Adrenal gland (tissue), 12 donors: ENCODE measurements around the gene TSPAN33. TPM values are rescaled to one million over a fixed set of nuclear protein-coding genes. Genes with fewer than 3 reads are reported as not detected.

Experiments used
- DNase-seq, 7 donors: peaks; one replicate each; pipeline ENCODE4 v3.0.0-alpha.2; 2019 to 2020
- H3K27ac ChIP-seq, 5 donors: fragments of 200-600 bp; sonication (generic) in 4 of 5; 1 replicate in 3 of 5; 2 replicates in 2 of 5; pipeline versions ENCODE4 v1.5.1 to v1.8.0; 2016 to 2020; ENCODE audit warnings: mild to moderate bottlenecking in 1 of 5
- H3K27me3 ChIP-seq: fragments of 200-600 bp; 2 replicates; pipeline ENCODE4 v1.8.0; 2021
- H3K36me3 ChIP-seq, 2 donors: fragments of 200-600 bp; replicated peaks in 1 of 2; 1 replicate in 1 of 2; 2 replicates in 1 of 2; pipeline versions ENCODE4 v1.5.1 to v1.8.0; 2018 to 2022
- H3K4me1 ChIP-seq, 2 donors: fragments of 200-600 bp; replicated peaks in 1 of 2; 1 replicate in 1 of 2; 2 replicates in 1 of 2; pipeline versions ENCODE4 v1.5.1 to v1.8.0; 2018 to 2021
- H3K4me3 ChIP-seq, 4 donors: fragments of 200-600 bp; sonication (generic) in 3 of 4; one replicate each; pipeline ENCODE4 v1.5.1; 2016 to 2018
- H3K9me3 ChIP-seq, 3 donors: fragments of 200-600 bp; sonication (generic) in 1 of 3; replicated peaks in 1 of 3; 1 replicate in 2 of 3; 2 replicates in 1 of 3; pipeline versions ENCODE4 v1.5.1 to v1.8.0; 2016 to 2021
- POLR2A ChIP-seq, 2 donors: fragments of 450-650 bp; IDR thresholded peaks; one replicate each; pipeline ENCODE4 v1.6.1; 2017; ENCODE audit warnings: antibody characterized with exemption in 2 of 2, mild to moderate bottlenecking in 2 of 2, moderate library complexity in 1 of 2
- WGBS, 4 donors: extraction: QIAGEN DNeasy Blood & Tissue Kit in 2 of 4; methylation state at CpG; one replicate each; pipeline versions ENCODE4 v1.1.5 to v1.1.7; 2013 to 2017; 5-methylcytosine and 5-hydroxymethylcytosine counted together
- intact Hi-C, 2 donors: fragments of 100-400 bp; cut with DNase I; formaldehyde crosslinking; loops; one replicate each; pipeline versions ENCODE4 v1.14.1 to v1.15.0; 2022 to 2023
- polyA plus RNA-seq, 3 donors: library from polyadenylated mRNA; stranded (reverse); fragments of 200-250 nt in 2 of 3; fragments of 350-450 nt in 1 of 3; fragmentation: Illumina TruSeq in 1 of 3; extraction: RNeasy Lipid Tissue Mini Kit (QIAGEN cat#74804) in 1 of 3; gene quantifications; one replicate each; pipeline ENCODE4 v1.2.3, GENCODE V29; 2013 to 2014
- total RNA-seq, 9 donors: library from RNA; depleted of rRNA in 4 of 9; stranded (reverse); fragments of >200 nt in 4 of 9; fragments of 120-200 nt in 1 of 9; fragmentation: NEBNext Ultra II Directional in 1 of 9; extraction: Animal tissue kit (Norgen Biotek cat#: 25700) in 1 of 9; gene quantifications; one replicate each; pipeline versions ENCODE4 v1.1.0 to v1.2.4, GENCODE V29; 2013 to 2023
- TF ChIP-seq, protein P1 (sequence below), 6 experiments: fragments of 450-650 bp in 4 of 6; fragments of 200-600 bp in 2 of 6; sonication (generic) in 1 of 6; IDR thresholded peaks; 1 replicate in 5 of 6; 2 replicates in 1 of 6; pipeline versions ENCODE4 v1.5.1 to v1.8.0; 2016 to 2021; ENCODE audit warnings: antibody characterized with exemption in 6 of 6, mild to moderate bottlenecking in 2 of 6, moderate library complexity in 1 of 6
- donor health status: healthy with polysubstance abuse.
- donor health status: Bipolar disorder and iron deficiency.
- donor health status: DM: yes; HTN: yes; CAD: no.
- donor health status: DM: no; HTN: no; CAD: no.
- donor health status: DM: no; HTN: no; CAD: no.
- donor health status: DM: yes; HTN: yes; CAD: no.

The TSPAN33 gene
- total and polyA plus RNA-seq, 12 donors = 1.8 to 20.0 (median 10.1) TPM

DNA sequence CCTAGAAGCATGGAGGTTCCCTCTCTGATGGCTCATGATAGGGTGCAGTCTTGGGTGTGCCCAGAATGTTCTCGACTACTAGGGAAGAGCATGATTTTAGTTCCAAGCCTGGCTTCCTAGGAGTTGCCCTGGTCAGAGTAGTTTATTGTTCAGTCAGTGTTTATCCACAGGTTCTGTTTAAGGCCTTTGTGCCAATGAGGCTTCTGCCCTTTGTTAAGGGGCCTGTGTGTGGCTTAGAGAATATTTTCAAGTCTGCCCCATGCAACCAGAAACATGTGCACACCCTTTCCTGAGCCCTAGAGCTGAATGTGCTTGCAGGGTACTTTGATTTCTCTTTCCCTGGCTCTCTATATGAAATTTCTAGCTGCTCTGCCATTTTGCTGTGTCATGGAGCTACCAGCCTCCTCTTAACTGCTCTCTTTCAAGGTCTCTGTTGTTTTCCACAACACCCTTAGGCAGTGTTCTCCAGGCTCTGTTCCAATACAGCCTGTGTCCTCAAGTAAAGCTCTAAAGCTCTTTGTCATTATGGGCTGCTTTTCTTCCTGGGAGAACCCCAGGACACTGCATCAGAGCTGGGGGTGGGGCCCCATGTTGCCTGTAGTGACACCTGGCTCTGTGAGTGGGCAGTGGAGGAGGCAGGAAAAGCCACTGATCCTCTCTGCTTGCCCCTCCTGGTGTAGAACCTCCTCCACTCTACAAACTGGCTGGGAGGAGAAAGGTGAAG, 34.1 kb upstream of the TSPAN33 start:
- TF ChIP-seq, protein P1, sequence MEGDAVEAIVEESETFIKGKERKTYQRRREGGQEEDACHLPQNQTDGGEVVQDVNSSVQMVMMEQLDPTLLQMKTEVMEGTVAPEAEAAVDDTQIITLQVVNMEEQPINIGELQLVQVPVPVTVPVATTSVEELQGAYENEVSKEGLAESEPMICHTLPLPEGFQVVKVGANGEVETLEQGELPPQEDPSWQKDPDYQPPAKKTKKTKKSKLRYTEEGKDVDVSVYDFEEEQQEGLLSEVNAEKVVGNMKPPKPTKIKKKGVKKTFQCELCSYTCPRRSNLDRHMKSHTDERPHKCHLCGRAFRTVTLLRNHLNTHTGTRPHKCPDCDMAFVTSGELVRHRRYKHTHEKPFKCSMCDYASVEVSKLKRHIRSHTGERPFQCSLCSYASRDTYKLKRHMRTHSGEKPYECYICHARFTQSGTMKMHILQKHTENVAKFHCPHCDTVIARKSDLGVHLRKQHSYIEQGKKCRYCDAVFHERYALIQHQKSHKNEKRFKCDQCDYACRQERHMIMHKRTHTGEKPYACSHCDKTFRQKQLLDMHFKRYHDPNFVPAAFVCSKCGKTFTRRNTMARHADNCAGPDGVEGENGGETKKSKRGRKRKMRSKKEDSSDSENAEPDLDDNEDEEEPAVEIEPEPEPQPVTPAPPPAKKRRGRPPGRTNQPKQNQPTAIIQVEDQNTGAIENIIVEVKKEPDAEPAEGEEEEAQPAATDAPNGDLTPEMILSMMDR (IDR thresholded peaks at IDR 0.05) = no peak
- no peak for TF ChIP-seq POLR2A (IDR thresholded peaks at IDR 0.05)
- H3K4me1 ChIP-seq = peaks cover 6 to 11% of the 10 kb centered on the region in 2 donors
- H3K27ac ChIP-seq = peak overlapping the region in 1 of 5 donors; percentile 6
- H3K4me3 ChIP-seq = no peak overlapping the region
- no peaks in the 10 kb centered on the region for H3K9me3 ChIP-seq
- H3K27me3 ChIP-seq = no peaks in the 10 kb centered on the region
- intact Hi-C loops = no loop called here
- WGBS, 4 donors = 86 to 97% (median 93%) methylated on average over 1 of the region's 1 CpG
- peak; percentile 37 to 77 (median 57) for DNase-seq
- H3K36me3 ChIP-seq = no peaks in the 10 kb centered on the region

DNA sequence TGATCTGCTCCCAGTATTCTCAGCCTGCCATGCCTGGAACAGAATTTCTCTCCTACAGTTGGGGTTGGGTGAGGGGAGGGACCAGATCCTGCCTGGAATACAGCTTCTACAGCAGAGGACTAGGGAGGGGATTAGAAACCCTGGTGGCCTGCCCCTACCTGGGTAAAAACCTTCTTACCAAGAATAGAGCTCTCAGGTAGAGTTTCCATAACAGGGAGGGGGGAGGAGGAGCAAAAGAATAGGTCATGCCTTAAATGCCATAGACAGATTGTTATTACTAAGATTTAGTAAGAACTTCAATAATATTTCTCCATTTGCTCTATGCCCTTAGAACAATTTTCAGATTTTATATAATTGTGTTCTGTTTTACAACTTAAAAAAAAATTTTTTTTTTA, 33.5 kb upstream of the TSPAN33 start:
- Histone ChIP-seq H3K27ac (no peak overlapping the region), H3K36me3 (no peaks in the 10 kb centered on the region), H3K27me3 (no peaks in the 10 kb centered on the region), H3K4me1 (peaks cover 6 to 11% of the 10 kb centered on the region in 2 donors), H3K4me3 (no peak overlapping the region), H3K9me3 (no peaks in the 10 kb centered on the region)
- intact Hi-C loops = no loop called here
- no peak for DNase-seq
- TF ChIP-seq, protein P1 (IDR thresholded peaks at IDR 0.05) = no peak
- TF ChIP-seq POLR2A (IDR thresholded peaks at IDR 0.05) = no peak

GRCh38 chr7:129115676-129116075, 28.8 kb upstream of the TSPAN33 start:
- TF ChIP-seq, protein P1 (IDR thresholded peaks at IDR 0.05) = no peak
- no peak for TF ChIP-seq POLR2A (IDR thresholded peaks at IDR 0.05)
- DNase-seq = no peak
- H3K9me3 ChIP-seq = no peaks in the 10 kb centered on the region
- no peak overlapping the region for H3K4me3 ChIP-seq
- no peaks in the 10 kb centered on the region for H3K27me3 ChIP-seq
- no peak overlapping the region for H3K27ac ChIP-seq
- intact Hi-C loops = no loop called here
- H3K4me1 ChIP-seq = peaks cover under 1 to 5% of the 10 kb centered on the region in 2 donors
- no peaks in the 10 kb centered on the region for H3K36me3 ChIP-seq

- intact Hi-C loops = no loop called here
- H3K36me3 ChIP-seq = no peaks in the 10 kb centered on the region
- H3K27me3 ChIP-seq = no peaks in the 10 kb centered on the region
- H3K9me3 ChIP-seq = no peaks in the 10 kb centered on the region
- H3K27ac ChIP-seq = no peak overlapping the region
- 87 to 91% (median 89%) methylated on average over 7 of the region's 7 CpGs for WGBS, 4 donors
- DNase-seq = no peak
- H3K4me1 ChIP-seq = no peaks in the 10 kb centered on the region
- TF ChIP-seq, protein P1 (IDR thresholded peaks at IDR 0.05) = no peak
- TF ChIP-seq POLR2A (IDR thresholded peaks at IDR 0.05) = no peak
- no peak overlapping the region for H3K4me3 ChIP-seq
Observed at GRCh38 chr7:129118182-129118581, 26.3 kb upstream of the TSPAN33 start.
